Kidney capillary endothelial cell (primary cell): ENCODE data around the gene USF2.

Source experiments
- DNase-seq: peaks from one replicate; pipeline ENCODE4 v3.0.0-alpha.2; 2018; ENCODE audit warnings: low spot score

USF2 gene

DNA sequence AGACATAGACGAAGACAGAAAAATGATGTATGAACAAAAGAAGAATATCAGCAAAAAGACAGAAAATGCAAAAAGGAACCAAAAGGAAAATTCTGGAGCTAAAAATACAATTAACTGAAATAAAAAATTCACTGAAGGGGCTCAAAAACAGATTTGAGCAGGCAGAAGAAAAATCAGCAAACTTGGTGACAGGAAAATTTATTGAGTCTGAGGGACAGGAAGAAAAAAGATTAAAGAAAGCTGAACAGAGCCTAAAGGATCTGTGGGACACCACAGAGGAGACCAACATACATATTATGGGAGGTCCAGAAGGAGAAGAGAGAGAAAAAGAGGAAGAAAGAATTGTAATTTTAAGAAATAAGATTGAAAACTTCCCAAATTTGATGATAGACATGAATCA is 27.3 kb upstream of the USF2 start:
- DNase-seq: no peak

- DNase-seq: no peak
These were observed 22.2 kb upstream of the USF2 start for GRCh38 chr19:35246466-35247092.

- DNase-seq: no peak
These were observed 21.0 kb upstream of the USF2 start for GRCh38 chr19:35247526-35248309.

DNA sequence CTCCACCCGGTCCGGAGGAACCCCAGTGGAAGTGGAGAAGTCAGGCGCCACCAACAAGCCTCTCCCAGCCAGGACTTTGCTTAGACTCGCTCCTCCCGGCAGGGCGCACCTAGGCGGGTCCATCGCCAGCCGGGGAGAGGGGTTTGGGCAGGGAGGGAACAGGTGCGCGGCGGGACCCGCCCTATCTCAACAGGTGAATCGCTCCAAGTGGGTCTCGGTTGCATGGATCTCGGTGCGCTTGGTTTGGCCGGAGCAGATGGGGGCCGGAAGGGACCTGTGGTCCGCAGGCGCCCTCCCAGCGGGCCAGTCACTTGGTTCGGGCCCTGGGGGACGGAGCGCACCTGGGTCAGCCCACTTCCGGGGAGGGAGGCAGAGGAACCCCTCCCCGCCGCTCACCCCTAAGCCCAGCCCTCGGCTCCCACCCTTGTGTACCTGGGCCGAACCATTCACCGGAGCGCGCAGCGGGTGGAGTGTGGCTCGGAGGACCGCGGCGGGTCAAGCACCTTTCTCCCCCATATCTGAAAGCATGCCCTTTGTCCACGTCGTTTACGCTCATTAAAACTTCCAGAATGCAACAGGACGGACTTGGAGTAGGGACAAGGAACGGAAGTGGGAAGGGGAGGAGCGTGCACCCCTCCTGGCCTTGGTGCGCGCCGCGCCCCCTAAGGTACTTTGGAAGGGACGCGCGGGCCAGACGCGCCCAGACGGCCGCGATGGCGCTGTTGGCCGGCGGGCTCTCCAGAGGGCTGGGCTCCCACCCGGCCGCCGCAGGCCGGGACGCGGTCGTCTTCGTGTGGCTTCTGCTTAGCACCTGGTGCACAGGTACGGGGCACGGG is 20.2 kb upstream of the USF2 start, which contains the start of gene LSR:
Gene LSR, plus strand, starts transcription at position 693 of the 836 bp plus-strand sequence. Its CDS starts 21 bp downstream, at position 714.
- no peak for DNase-seq

DNA sequence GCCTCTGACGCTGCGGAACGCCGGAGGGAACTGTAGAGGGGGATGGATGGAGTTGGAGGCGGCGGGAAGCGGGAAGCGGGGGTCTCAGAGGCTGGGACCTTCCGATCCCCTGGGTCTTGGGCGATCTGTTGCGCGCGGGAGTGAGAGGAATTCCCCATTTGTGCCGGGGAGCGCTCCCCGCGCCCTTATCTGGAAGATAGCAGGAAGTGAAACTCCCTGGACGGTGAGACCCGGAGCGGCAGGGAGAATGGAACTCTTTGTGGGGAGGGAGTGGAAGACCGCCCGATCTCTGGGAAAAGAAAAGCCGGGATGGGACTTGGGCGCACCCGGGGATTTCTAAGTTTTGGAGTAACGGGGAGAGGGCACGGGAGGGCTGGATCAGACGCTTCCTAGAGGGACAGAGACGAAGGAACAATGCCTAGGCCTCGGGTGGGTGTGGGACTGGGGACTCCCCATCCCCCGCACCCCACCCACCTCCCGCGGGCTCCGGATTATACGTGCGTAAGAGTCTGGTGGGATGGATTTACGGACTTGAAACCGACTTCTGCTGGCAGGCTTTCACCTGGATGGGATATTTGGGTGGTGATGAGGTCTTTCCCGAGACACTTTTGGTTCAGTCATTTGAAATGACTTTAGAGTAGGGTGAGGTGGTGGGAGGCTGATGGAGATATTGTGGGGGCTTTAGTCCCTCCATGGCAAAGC is 19.5 kb upstream of the USF2 start:
- DNase-seq: no peak

GRCh38 chr19:35249848-35250711 is 18.7 kb upstream of the USF2 start:
- DNase-seq: no peak

DNA sequence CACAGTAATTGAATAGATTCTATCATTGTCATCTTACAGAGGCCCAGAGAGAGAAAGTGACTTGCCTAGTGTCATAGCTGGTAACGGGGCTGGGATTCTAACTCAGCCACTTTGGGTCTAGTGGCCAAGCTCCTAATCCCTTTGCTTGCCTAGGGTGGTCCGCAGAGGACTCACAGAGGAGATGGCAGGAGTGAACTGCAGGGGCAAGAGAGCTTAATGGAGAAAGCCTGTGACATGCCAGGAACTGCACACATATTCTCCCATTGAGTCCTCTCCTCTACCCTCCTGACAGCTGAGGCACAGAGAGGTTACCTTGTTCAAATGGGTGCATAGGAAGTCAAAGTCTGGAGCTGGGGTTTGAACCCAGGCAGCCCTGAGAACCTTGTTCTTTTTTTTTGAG is 17.3 kb upstream of the USF2 start:
- no peak for DNase-seq

DNA sequence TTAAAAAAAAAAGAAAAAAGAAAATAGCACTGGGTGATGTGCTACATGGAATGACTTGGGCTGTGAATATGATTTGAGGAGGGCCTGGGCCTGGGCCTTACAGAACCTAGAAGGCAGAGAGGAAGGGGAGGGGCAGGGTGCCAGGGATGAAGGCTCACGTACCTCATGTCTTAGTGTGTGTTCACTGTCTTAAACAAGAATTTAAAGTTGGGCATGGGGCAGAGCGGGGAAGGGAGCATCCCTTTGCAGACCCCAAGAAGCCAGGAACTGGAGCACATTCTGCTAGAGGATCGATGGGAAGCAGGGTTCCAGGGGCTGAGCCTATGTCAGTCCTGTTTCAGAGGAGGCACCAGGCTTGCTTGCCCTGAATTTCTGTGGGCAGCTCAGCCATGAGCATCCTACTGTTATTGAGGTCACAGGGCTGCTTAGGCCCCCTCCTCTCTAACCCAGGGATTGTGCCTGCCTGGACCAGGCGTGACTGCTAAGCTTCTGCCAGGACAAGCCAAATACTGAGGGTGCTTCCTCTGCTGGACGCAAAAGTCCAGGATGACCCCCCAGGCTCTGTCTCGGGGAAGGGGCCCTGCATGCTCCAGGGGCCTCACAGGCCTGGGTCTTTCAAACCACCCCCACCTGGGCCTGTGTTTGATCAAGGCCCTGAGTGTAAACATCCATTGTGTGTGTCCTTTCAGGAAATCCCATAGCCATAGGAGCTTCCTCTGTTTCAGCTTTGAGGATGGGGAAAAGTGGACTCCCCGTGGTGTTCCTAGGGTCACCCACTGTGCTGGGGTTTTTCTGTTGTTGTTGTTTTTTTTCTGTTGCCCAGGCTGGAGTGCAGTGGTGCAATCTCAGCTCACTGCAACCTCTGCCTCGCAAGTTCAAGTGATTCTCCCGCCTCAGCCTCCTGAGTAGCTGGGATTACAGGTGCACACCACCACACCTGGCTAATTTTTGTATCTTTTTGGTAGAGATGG is 15.2 kb upstream of the USF2 start:
- no peak for DNase-seq

GRCh38 chr19:35254341-35255297 is 14.1 kb upstream of the USF2 start:
- no peak for DNase-seq

DNA sequence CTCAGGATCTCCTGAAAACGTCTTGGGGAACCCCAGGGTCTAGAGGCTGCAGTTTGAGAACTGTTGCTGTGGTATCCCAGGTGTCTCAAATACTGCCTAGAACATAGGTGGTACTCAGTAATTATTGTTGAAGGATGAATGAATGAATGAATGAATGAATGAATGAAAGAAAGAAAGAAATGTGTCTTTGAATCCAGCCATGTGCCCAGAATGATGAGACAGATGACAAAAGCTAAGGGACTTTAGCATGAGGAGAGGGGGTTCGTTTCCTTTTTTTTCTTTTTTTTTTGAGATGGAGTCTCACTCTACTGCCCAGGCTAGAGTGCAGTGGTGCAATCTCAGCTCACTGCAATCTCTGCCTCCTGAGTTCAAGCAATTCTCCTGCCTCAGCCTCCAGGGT is 12.2 kb upstream of the USF2 start:
- DNase-seq: no peak

DNA sequence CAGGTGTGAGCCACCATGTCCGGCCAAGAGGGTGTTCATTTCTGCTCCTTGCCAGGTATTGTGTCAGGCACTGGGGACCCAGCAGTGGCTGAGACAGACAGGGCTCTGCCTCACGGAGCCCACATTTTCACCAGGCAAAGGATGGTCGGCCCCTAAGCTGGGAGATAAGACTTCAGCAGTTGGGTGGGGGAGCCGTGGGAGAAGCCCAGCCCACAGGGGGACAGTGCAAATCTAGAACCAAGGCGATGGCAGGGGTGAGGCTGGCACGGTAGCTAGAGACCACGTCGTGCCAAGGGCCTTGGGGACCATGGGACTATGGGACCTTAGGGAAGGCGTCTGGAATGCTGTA is 11.7 kb upstream of the USF2 start:
- DNase-seq: no peak

DNA sequence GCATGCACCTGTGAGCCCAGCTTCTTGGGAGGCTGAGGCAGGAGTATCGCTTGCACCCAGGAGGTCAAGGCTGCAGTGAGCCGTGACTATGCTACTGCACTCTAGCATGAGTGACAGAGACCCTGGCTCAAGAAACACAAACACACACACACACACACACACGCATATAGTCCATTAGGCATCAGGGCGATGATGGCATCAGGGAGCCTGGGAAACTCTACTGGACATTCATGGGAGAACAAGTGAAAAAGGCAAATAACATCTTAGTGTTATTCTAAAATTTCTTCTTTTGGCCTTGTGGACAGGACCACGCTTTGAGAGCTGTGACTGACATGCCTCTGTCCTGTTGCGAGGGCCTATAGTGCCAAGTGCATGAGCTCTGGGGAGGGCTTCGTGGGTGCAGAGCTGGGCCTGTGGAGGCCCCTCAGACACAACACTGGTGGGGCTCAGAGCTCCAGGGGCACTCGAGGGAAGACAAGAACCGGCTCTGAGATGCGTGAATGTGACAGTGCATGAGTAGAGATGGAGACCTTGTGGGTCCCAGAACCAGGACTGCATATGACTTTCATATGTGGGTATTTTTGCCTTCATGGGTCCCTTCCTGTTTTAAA is 8.0 kb upstream of the USF2 start:
- DNase-seq: no peak

GRCh38 chr19:35261356-35262100 is 7.2 kb upstream of the USF2 start:
- DNase-seq: no peak

DNA sequence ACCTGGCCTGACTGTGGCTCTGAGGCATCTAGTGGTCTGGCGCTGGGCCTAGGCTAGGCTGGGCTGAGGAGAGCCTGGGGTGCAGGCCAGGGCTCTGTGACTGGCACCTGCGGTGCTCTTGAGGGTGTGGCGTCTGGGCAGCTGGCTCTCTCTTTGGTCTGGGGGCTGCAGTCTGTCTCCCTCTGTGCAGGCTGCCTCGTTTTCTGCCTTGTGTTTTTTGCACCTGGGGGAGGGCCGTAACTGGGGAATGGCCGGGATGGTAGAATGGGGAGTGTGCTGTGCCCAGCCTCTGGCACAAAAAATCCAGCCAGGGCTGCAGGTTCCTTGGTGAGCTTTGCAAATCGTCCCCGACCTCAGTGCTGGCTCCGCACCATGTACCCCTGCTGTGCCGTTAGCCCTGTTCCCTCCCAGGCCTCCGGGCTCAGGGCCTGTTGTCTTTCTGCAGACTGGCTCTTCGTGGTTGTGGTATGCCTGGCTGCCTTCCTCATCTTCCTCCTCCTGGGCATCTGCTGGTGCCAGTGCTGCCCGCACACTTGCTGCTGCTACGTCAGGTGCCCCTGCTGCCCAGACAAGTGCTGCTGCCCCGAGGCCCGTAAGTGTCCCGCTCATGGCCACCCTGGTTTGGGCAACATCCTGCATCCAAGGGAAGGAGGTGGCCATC is 6.5 kb upstream of the USF2 start:
- no peak for DNase-seq

- DNase-seq: no peak
These were observed 4.3 kb upstream of the USF2 start for GRCh38 chr19:35264268-35265125.
